ENCODE measurements around the gene RBMS1.

Gene RBMS1

DNA sequence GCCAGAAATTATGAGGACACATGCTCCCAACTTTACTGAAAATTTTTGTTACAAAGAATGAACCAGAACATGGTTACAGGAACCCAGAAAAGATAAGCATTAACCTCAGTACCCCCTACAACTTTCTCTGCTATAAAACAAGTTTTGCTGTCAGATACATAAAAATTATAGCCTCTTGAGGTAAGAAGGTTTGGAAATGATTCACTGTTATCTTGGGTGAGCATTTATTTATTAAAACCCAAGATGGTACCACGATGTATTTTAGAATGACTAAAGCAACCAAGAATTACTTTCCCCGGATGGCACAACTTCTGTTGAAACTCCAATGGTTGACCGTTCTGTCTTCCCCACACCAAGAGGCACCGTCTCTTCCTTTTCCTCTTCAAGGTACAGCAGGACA lies 72.9 kb downstream of the RBMS1 start:
- Mint-ChIP-seq H3K27me3 (no peaks in the 10 kb centered on the region), H3K4me3 (no peak overlapping the region), H3K27ac (no peak overlapping the region), H3K4me1 (peaks cover 67% of the 10 kb centered on the region), H3K9me3 (no peaks in the 10 kb centered on the region)
- ATAC-seq (no peak), DNase-seq (no peak)

DNA sequence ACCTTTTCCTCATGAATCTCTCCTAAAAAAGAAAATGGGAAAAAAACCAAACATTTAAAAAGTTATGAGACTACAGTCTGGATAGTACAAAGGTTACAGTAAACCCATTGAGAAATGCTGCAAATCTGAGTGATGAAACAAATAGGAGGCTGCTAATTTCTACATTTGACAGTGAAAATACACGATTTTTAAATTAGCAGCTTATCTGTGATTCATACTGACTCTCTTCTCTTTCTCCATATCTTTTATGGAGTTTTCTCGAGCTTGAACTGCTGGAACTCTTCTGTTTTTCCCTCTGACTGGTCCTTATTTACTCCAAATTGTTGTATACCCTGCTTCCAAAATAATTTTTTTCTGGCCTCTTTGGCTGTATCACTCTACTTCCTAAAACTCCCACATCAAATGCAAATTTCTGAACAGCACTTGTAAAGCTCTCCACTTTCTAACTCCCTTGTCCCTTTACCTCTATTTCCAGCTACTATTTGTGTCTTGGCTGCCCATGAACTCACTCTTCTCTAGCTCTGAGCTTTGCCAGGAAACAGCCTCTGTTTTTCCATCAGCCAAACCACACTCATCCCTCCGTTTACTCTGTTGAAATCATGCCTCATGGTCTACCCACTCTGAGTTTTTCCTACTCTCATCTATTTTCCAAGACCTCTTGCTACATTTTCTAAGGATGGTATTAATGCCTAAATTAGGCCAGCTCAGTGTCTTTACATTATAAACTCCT lies 73.7 kb downstream of the RBMS1 start:
- H3K9me3 Mint-ChIP-seq = no peaks in the 10 kb centered on the region
- no peak for DNase-seq
- no peaks in the 10 kb centered on the region for H3K27me3 Mint-ChIP-seq
- peak; percentile 8 for ATAC-seq
- H3K4me1 Mint-ChIP-seq = peaks cover 69% of the 10 kb centered on the region
- peak overlapping the region in 1 of 2 donors; percentile 26 for H3K27ac Mint-ChIP-seq
- H3K4me3 Mint-ChIP-seq = peak overlapping the region in 1 of 2 donors; percentile 31

DNA sequence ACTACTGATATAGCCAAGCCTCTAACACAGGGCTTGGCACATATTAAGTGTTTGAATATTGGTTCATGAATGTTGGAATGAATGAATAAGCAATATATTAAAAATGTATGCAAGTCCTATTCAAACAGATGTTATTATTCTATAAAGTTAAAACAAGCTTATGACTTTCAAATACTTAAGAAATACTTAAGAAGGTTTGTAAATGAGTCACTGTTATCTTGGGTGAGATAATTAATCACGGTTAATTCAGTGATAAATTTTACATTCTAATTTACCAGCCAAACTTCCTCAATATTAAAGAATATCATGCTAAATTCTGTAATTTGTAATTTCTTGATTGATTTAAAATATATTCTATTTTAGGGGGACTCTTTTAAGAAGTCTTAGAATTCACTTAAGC lies 74.8 kb downstream of the RBMS1 start:
- Mint-ChIP-seq H3K27ac (no peak overlapping the region), H3K27me3 (no peaks in the 10 kb centered on the region), H3K4me3 (peak overlapping the region in 1 of 2 donors; percentile 33), H3K9me3 (no peaks in the 10 kb centered on the region), H3K4me1 (peaks cover 70% of the 10 kb centered on the region)
- DNase-seq (no peak), ATAC-seq (no peak)

- Mint-ChIP-seq H3K27me3 (no peaks in the 10 kb centered on the region), H3K4me3 (peak overlapping the region; percentile 34 to 60), H3K4me1 (peaks cover 66% of the 10 kb centered on the region), H3K9me3 (no peaks in the 10 kb centered on the region), H3K27ac (no peak overlapping the region)
- DNase-seq = no peak
- no peak for ATAC-seq
Measured at GRCh38 chr2:160418398-160418765, 75.2 kb downstream of the RBMS1 start.

- Mint-ChIP-seq H3K27me3 (no peaks in the 10 kb centered on the region), H3K27ac (peak overlapping the region in 1 of 2 donors; percentile 53), H3K4me1 (peaks cover 66% of the 10 kb centered on the region), H3K9me3 (no peaks in the 10 kb centered on the region), H3K4me3 (peak overlapping the region; percentile 34 to 60)
- DNase-seq (no peak), ATAC-seq (peak; percentile 83)
Measured at GRCh38 chr2:160417745-160418397, 75.7 kb downstream of the RBMS1 start.

GRCh38 chr2:160415991-160416390 lies 77.6 kb downstream of the RBMS1 start:
- no peaks in the 10 kb centered on the region for H3K9me3 Mint-ChIP-seq
- no peak overlapping the region for H3K4me3 Mint-ChIP-seq
- H3K27me3 Mint-ChIP-seq = no peaks in the 10 kb centered on the region
- H3K27ac Mint-ChIP-seq = no peak overlapping the region
- peaks cover 67% of the 10 kb centered on the region for H3K4me1 Mint-ChIP-seq
- DNase-seq = no peak
- ATAC-seq = no peak

DNA sequence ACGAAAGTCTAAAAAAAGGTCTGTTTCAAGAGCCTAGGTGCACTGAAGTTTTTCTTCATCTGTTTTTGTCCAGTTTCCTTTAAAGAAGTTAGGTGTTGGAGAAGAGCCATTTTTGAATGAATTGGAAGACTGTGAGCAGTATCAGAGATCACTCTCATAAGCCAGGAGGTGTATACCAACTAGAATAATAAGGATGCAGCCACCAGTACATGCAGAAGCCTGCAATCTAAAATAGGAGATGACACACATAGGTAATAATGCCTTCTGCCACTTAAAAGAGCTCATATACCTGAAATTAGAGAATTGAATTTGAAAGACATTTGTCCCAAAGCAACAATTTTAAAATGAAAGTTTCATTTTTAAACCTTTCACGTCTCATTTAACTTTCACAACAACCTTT lies 81.7 kb downstream of the RBMS1 start:
- ATAC-seq = no peak

DNA sequence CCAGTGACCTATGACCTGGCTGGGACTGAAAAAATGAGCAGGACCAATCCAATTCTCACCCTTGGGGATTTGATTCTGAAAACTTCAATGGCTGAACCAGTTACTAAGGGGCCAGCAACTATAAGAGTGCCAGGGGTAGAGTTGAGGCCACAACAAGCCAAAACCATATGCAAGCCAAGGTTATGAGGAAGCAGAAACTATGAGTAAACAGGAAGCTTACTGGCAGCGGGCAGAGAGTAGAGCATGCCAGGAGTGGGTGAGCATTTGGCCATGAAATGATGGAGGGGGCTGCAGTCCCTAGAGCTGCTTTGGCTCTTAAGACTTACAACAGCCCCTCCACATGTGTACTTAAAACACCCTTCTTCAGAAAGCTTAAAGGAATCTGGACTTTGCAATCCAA lies 82.4 kb downstream of the RBMS1 start:
- Mint-ChIP-seq H3K27me3 (no peaks in the 10 kb centered on the region), H3K4me1 (peaks cover 70% of the 10 kb centered on the region), H3K27ac (peak overlapping the region in 1 of 2 donors; percentile 91), H3K4me3 (peak overlapping the region; percentile 79 to 85), H3K9me3 (no peaks in the 10 kb centered on the region)
- peak in 1 of 2 donors; percentile 57 for DNase-seq
- peak; percentile 76 for ATAC-seq

More for the DNA sequence above, 81.7 kb downstream of the RBMS1 start:
- DNase-seq = no peak
- Mint-ChIP-seq H3K27me3 (no peaks in the 10 kb centered on the region), H3K9me3 (no peaks in the 10 kb centered on the region), H3K4me1 (peaks cover 70% of the 10 kb centered on the region), H3K27ac (peak overlapping the region; percentile 5 to 91), H3K4me3 (peak overlapping the region; percentile 79 to 85)

DNA sequence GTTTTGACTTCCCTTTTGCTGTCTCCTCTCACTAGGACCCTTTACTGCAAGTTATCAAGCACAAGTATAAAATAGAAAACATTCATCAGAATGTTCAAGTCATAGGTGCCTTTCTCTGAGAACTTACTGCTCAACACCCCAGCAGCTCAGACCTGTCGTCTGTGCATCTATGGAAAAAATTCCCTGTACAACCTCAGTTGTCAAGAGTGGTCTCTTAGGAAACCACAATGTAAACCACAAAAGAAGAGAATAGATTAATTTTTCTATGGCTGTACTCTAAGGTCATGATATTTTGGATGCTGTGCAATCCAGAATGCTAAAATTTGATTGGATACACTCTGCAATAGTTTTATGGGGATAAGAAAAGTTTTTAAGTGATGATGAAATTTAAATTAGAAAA lies 84.1 kb downstream of the RBMS1 start:
- DNase-seq (no peak), ATAC-seq (no peak)
- H3K27me3 Mint-ChIP-seq = no peaks in the 10 kb centered on the region
- H3K27ac Mint-ChIP-seq = no peak overlapping the region
- H3K4me1 Mint-ChIP-seq = peaks cover 69% of the 10 kb centered on the region
- peak overlapping the region in 1 of 2 donors; percentile 80 for H3K4me3 Mint-ChIP-seq
- no peaks in the 10 kb centered on the region for H3K9me3 Mint-ChIP-seq

GRCh38 chr2:160408959-160409291 lies 84.7 kb downstream of the RBMS1 start:
- peaks cover 73% of the 10 kb centered on the region for H3K4me1 Mint-ChIP-seq
- no peak for DNase-seq

GRCh38 chr2:160408173-160408958 lies 85.2 kb downstream of the RBMS1 start:
- Mint-ChIP-seq H3K4me3 (peak overlapping the region; percentile 80 to 81), H3K27ac (peak overlapping the region; percentile 96 to 97), H3K4me1 (peaks cover 79% of the 10 kb centered on the region), H3K9me3 (no peaks in the 10 kb centered on the region), H3K27me3 (no peaks in the 10 kb centered on the region)
- DNase-seq (no peak), ATAC-seq (no peak)

More at GRCh38 chr2:160408959-160409291, 84.7 kb downstream of the RBMS1 start:
- Mint-ChIP-seq H3K27me3 (no peaks in the 10 kb centered on the region), H3K27ac (no peak overlapping the region), H3K4me3 (peak overlapping the region; percentile 80 to 81), H3K9me3 (no peaks in the 10 kb centered on the region)
- no peak for ATAC-seq

GRCh38 chr2:160407393-160408172 lies 86.0 kb downstream of the RBMS1 start:
- Mint-ChIP-seq H3K9me3 (no peaks in the 10 kb centered on the region), H3K27me3 (no peaks in the 10 kb centered on the region), H3K27ac (peak overlapping the region; percentile 97), H3K4me1 (peaks cover 79% of the 10 kb centered on the region), H3K4me3 (peak overlapping the region; percentile 86 to 90)
- peak; percentile 71 to 75 for DNase-seq
- peak; percentile 55 for ATAC-seq

DNA sequence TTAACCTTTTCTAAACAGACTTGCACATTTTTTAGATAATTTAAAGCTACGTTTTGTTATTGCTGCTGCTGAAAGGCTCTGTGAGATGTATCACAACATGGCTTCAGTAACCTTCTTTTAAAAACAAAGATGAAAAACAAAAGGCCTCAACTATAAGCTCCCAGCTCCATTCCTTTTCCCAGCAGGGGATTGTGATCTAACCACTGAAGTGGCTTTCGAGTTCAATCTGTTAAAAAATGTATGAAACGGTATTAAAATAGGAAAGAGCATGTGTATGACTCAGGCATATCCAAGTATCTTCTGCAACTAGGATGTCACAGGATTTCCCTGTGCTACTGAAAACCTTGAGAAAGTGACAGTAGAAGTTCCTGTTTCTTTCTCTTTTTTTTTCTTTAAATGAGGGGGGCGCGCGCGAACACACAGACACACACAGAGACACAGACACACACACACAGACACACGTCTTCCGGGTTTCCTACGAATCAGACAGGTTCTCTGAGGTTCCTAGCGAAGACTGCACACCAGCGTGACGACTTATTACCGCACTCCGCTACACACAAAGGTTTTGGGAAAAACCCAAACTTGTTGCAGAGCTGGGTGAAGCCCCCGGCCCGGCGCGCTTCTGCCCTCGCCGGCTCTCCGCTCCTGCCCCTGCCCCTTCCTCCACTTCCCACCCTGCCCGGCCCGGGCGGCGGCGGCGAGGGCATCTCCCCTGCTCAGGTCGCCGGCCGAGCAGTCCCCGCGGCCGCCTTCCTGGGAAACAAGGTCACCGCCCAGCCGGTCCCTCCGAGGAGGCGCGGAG lies 86.8 kb downstream of the RBMS1 start:
- DNase-seq = peak; percentile 69 to 84
- H3K4me1 Mint-ChIP-seq = peaks cover 79% of the 10 kb centered on the region
- no peaks in the 10 kb centered on the region for H3K27me3 Mint-ChIP-seq
- H3K4me3 Mint-ChIP-seq = peak overlapping the region; percentile 86 to 90
- peak; percentile 84 for ATAC-seq
- no peaks in the 10 kb centered on the region for H3K9me3 Mint-ChIP-seq
- H3K27ac Mint-ChIP-seq = peak overlapping the region; percentile 91 to 97

- Mint-ChIP-seq H3K9me3 (no peaks in the 10 kb centered on the region), H3K27me3 (no peaks in the 10 kb centered on the region), H3K4me1 (peaks cover 73% of the 10 kb centered on the region), H3K27ac (peak overlapping the region; percentile 83 to 91), H3K4me3 (peak overlapping the region; percentile 86 to 90)
- ATAC-seq (no peak), DNase-seq (no peak)
Measured at GRCh38 chr2:160405077-160405867, 88.3 kb downstream of the RBMS1 start.

Data from stimulated activated naive CD8-positive, alpha-beta T cell treated with anti-CD3 and anti-CD28 coated beads, Interleukin-15, amount 100 ng/mL, for 72 hours (primary cell).